HepG2 (cell line): Measurements from ENCODE around the gene FAF1. TPM values are rescaled to one million over a fixed set of nuclear protein-coding genes. Genes with fewer than 3 reads are reported as not detected.

ENCODE experiments used
- ATAC-seq: fragments of 200-7000 bp; cut with Tn5 transposase; 3 replicates; pipeline ENCODE4 v1.9.1; 2020; ENCODE audit warnings: mild to moderate bottlenecking, moderate library complexity
- BruUV-seq: library from RNA; stranded (reverse); fragments of 400-500 nt; replicated peaks from 2 replicates; lab custom pipeline; 2021; lab: Mats Ljungman, UMichigan
- CTCF ChIA-PET: fragments of 300-600 bp; formaldehyde crosslinking; extraction: SDS; loops from one replicate; lab custom pipeline; 2021; ENCODE audit warnings: low total read pairs, inconsistent platforms, low intra/inter-chr PET ratio; lab: Yijun Ruan, JAX
- POLR2A ChIA-PET: fragments of 350-600 bp; sonication (Branson Sonifier 250); formaldehyde crosslinking; loops from one replicate; lab custom pipeline; 2020; ENCODE audit warnings: antibody characterized with exemption, inconsistent platforms; lab: Yijun Ruan, JAX
- DNase-seq: peaks from one replicate; pipeline ENCODE4 v3.0.0-alpha.2; 2015; ENCODE audit warnings: low spot score
- FAIRE-seq: peaks from 3 replicates; lab custom pipeline; 2011; peaks lifted over from hg19 to GRCh38; lab: Jason Lieb, UNC
- H2AFZ ChIP-seq: one replicate; pipeline ENCODE4 v1.6.1; 2011; ENCODE audit warnings: low read length, inconsistent platforms
- H3K27ac ChIP-seq: fragments of 300-600 bp; 3 replicates; pipeline ENCODE4 v1.8.0; 2011; ENCODE audit warnings: mixed run types, mild to moderate bottlenecking, mixed read lengths, low read length, inconsistent platforms; ENCODE audit not compliant: insufficient read depth; ENCODE audit errors: extremely low read length
- H3K27me3 ChIP-seq, 2 experiments: fragments of 200-600 bp in 1 of 2; 2 replicates in 1 of 2; 3 replicates in 1 of 2; pipeline versions ENCODE4 v1.6.0 to v1.8.0; 2011; ENCODE audit warnings: low read length in 2 of 2, mild to moderate bottlenecking in 2 of 2, moderate library complexity in 2 of 2, inconsistent platforms in 1 of 2; ENCODE audit not compliant: insufficient read depth in 2 of 2, control insufficient read depth in 1 of 2
- H3K36me3 ChIP-seq, 2 experiments: fragments of 200-600 bp in 1 of 2; replicated peaks in 1 of 2; 2 replicates in 1 of 2; 3 replicates in 1 of 2; pipeline versions ENCODE4 v1.5.1 to v1.8.0; 2011; ENCODE audit warnings: low read length in 2 of 2, inconsistent platforms in 1 of 2; ENCODE audit not compliant: insufficient read depth in 2 of 2, control insufficient read depth in 1 of 2
- H3K4me1 ChIP-seq: 2 replicates; pipeline ENCODE4 v1.5.1; 2012; ENCODE audit warnings: low read length, inconsistent platforms; ENCODE audit not compliant: insufficient read depth
- H3K4me2 ChIP-seq: 2 replicates; pipeline ENCODE4 v1.6.0; 2011; ENCODE audit warnings: low read depth, low read length, inconsistent platforms
- H3K4me3 ChIP-seq, 3 experiments: fragments of 200-600 bp in 1 of 3; sonication (generic), shearing (Covaris generic) in 1 of 3; replicated peaks in 1 of 3; 2 replicates each; pipeline ENCODE4 v1.5.1; 2011 to 2016; ENCODE audit warnings: low read length in 3 of 3, inconsistent platforms in 2 of 3, low read depth in 2 of 3, mild to moderate bottlenecking in 2 of 3, control low read depth in 1 of 3, mixed read lengths in 1 of 3; ENCODE audit not compliant: insufficient read depth in 1 of 3
- H3K79me2 ChIP-seq: one replicate; pipeline ENCODE4 v1.6.1; 2011; ENCODE audit warnings: low read length, inconsistent platforms; ENCODE audit not compliant: insufficient read depth
- H3K9ac ChIP-seq: 2 replicates; pipeline ENCODE4 v1.6.0; 2011; ENCODE audit warnings: mild to moderate bottlenecking, low read depth, low read length, inconsistent platforms; ENCODE audit not compliant: insufficient read depth
- H3K9me3 ChIP-seq: 2 replicates; pipeline ENCODE4 v1.5.1; 2012; ENCODE audit warnings: mild to moderate bottlenecking, low read length
- H4K20me1 ChIP-seq: 2 replicates; pipeline ENCODE4 v1.6.0; 2011; ENCODE audit warnings: inconsistent platforms, mild to moderate bottlenecking, low read length, moderate library complexity; ENCODE audit not compliant: insufficient read depth
- CENPX ChIP-seq: sonication (generic); formaldehyde crosslinking; IDR thresholded peaks from 2 replicates; pipeline ENCODE4 v1.9.0; 2021; ENCODE audit warnings: mild to moderate bottlenecking, missing genetic modification reagents, moderate library complexity
- GPN1 ChIP-seq: sonication (generic); formaldehyde crosslinking; IDR thresholded peaks from 2 replicates; pipeline ENCODE4 v1.5.1; 2020; ENCODE audit warnings: missing genetic modification reagents, borderline replicate concordance
- MZF1 ChIP-seq: sonication (generic); formaldehyde crosslinking; IDR thresholded peaks from 2 replicates; pipeline ENCODE4 v1.8.1; 2023; ENCODE audit warnings: mild to moderate bottlenecking, missing genetic modification reagents, borderline replicate concordance
- SCMH1 ChIP-seq: sonication (generic); formaldehyde crosslinking; IDR thresholded peaks from 2 replicates; pipeline ENCODE4 v1.9.0; 2021; ENCODE audit warnings: missing genetic modification reagents, mild to moderate bottlenecking, borderline replicate concordance
- SMAD1 ChIP-seq: sonication (generic); formaldehyde crosslinking; IDR thresholded peaks from 2 replicates; pipeline ENCODE4 v1.4.0; 2020; ENCODE audit warnings: missing genetic modification reagents, low read depth, mild to moderate bottlenecking, borderline replicate concordance
- TCF7L2 ChIP-seq: IDR thresholded peaks from 2 replicates; pipeline ENCODE4 v1.6.1; 2011; ENCODE audit warnings: mild to moderate bottlenecking, low read depth, low read length, moderate library complexity
- ZKSCAN5 ChIP-seq: sonication (generic); formaldehyde crosslinking; IDR thresholded peaks from 2 replicates; pipeline ENCODE4 v1.5.1; 2020; ENCODE audit warnings: mild to moderate bottlenecking, missing genetic modification reagents
- ZNF3 ChIP-seq: IDR thresholded peaks from 2 replicates; pipeline ENCODE4 v1.7.0; 2017; ENCODE audit warnings: inconsistent platforms
- ZNF317 ChIP-seq: sonication (generic); formaldehyde crosslinking; IDR thresholded peaks from 2 replicates; pipeline ENCODE4 v1.5.0; 2020; ENCODE audit warnings: mild to moderate bottlenecking, missing genetic modification reagents
- ZNF703 ChIP-seq: sonication (generic); formaldehyde crosslinking; IDR thresholded peaks from 2 replicates; pipeline ENCODE4 v1.5.1; 2020; ENCODE audit warnings: missing genetic modification reagents, mild to moderate bottlenecking, moderate library complexity, borderline replicate concordance
- WGBS: methylation state at CpG from one replicate; pipeline ENCODE4 v1.1.6; 2017; ENCODE audit warnings: low lambda C conversion rate; 5-methylcytosine and 5-hydroxymethylcytosine counted together
- in situ Hi-C: cut with HindIII; loops from 2 replicates; pipeline ENCODE4 v1.10.0; 2017; ENCODE audit warnings: low pct_unique_long_range_greater_than_20kb; ENCODE audit not compliant: extremely low pct_ligation_motif_present
- intact Hi-C: fragments of 100-400 bp; cut with micrococcal nuclease; formaldehyde crosslinking; loops from one replicate; pipeline ENCODE4 v1.10.0; 2022; ENCODE audit not compliant: unreplicated experiment
- polyA plus RNA-seq, 8 experiments: library from polyadenylated mRNA; depleted of rRNA in 3 of 8; stranded (reverse) in 7 of 8; unstranded in 1 of 8; fragments of >200 nt; fragmentation: Illumina TruSeq in 4 of 8; extraction: Trizol in 4 of 8; gene quantifications; 2 replicates each; pipeline versions ENCODE4 v1.2.1 to v1.2.3, GENCODE V29; 2011 to 2016; ENCODE audit warnings: low read depth in 4 of 8, missing spikeins in 1 of 8, mixed read lengths in 1 of 8; ENCODE audit not compliant: insufficient read depth in 1 of 8
- total RNA-seq, 5 experiments: library from RNA; depleted of rRNA; stranded (reverse); fragments of >200 nt; fragmentation: Illumina TruSeq; extraction: Trizol; gene quantifications; 2 replicates each; pipeline ENCODE4 v1.2.3, GENCODE V29; 2016; ENCODE audit warnings: low read depth in 1 of 5

The FAF1 gene
- total and polyA plus RNA-seq, 2 of the 13 experiments (the other 11 are each of a cell fraction or from before 2014, with no cell fraction given): 19.4 to 63.3 TPM

GRCh38 chr1:50502147-50502546, 457.9 kb downstream of the FAF1 start:
- no TSS peak for BruUV-seq

GRCh38 chr1:50497007-50497406, 463.1 kb downstream of the FAF1 start:
- H3K4me3 ChIP-seq: no peak overlapping the region
- no peaks in the 10 kb centered on the region for H3K4me1 ChIP-seq
- intact Hi-C loops (no loop called here), in situ Hi-C loops (no loop called here)
- no peak overlapping the region for H3K9ac ChIP-seq
- WGBS: 100% methylated on average over 1 of the region's 1 CpG
- no peaks in the 10 kb centered on the region; the same call in 1 of the 2 replicates for H3K9me3 ChIP-seq
- ChIA-PET CTCF (no interaction called here), POLR2A (no interaction called here)
- ATAC-seq: no peak
- peaks cover 0 to under 1% of the 10 kb centered on the region in 2 experiments; a peak in 1 of 5 replicates for H3K36me3 ChIP-seq
- H3K27ac ChIP-seq: no peak overlapping the region
- FAIRE-seq: no peak
- H3K79me2 ChIP-seq: no peaks in the 10 kb centered on the region
- H3K27me3 ChIP-seq: no peaks in the 10 kb centered on the region
- DNase-seq: no peak
- H3K4me2 ChIP-seq: no peak overlapping the region
- no TSS peak for BruUV-seq
- no peaks in the 10 kb centered on the region for H4K20me1 ChIP-seq
- peak; percentile 98 for TF ChIP-seq ZNF317 (CRISPR knock-in tag)
- TF ChIP-seq SMAD1 (CRISPR knock-in tag): no peak
- TF ChIP-seq, all 625 proteins: peak for 1
- H2AFZ ChIP-seq: no peak overlapping the region

More at GRCh38 chr1:50502147-50502546, 457.9 kb downstream of the FAF1 start:
- CTCF ChIA-PET: no interaction called here
- Histone ChIP-seq H3K9me3 (no peaks in the 10 kb centered on the region; the same call in 1 of the 2 replicates), H3K9ac (no peak overlapping the region), H3K4me1 (no peaks in the 10 kb centered on the region), H4K20me1 (no peaks in the 10 kb centered on the region), H3K27ac (no peak overlapping the region), H3K79me2 (no peaks in the 10 kb centered on the region), H3K36me3 (no peaks in the 10 kb centered on the region; a peak in 3 of 5 replicates), H3K27me3 (no peaks in the 10 kb centered on the region), H3K4me2 (no peak overlapping the region), H2AFZ (no peak overlapping the region), H3K4me3 (no peak overlapping the region)
- no peak for DNase-seq
- POLR2A ChIA-PET: no interaction called here
- FAIRE-seq: no peak
- in situ Hi-C loops: no loop called here
- ATAC-seq: no peak
- TF ChIP-seq TCF7L2 (no peak), ZKSCAN5 (CRISPR knock-in tag) (no peak), CENPX (no peak), ZNF703 (CRISPR knock-in tag) (no peak), ZNF3 (no peak), SCMH1 (CRISPR knock-in tag) (no peak), GPN1 (CRISPR knock-in tag) (no peak), MZF1 (CRISPR knock-in tag) (no peak)
- 93% methylated on average over 2 of the region's 2 CpGs for WGBS
- intact Hi-C loops: no loop called here
